IMR-90 (cell line): ENCODE results near the gene MAS1L. TPM values are rescaled to one million over a fixed set of nuclear protein-coding genes. Genes with fewer than 3 reads are reported as not detected.

ENCODE experiments used
- ATAC-seq: fragments of 200-7000 bp; cut with Tn5 transposase; 2 replicates; pipeline ENCODE4 v1.9.1; 2020; ENCODE audit warnings: low read depth, mild to moderate bottlenecking, moderate library complexity
- BruUV-seq: library from RNA; stranded (reverse); fragments of 400-500 nt; replicated peaks from 2 replicates; lab custom pipeline; 2021; lab: Mats Ljungman, UMichigan
- CTCF ChIA-PET: fragments of 300-600 bp; formaldehyde crosslinking; extraction: SDS; loops from one replicate; lab custom pipeline; 2021; ENCODE audit warnings: antibody characterized with exemption; lab: Yijun Ruan, JAX
- POLR2A ChIA-PET: fragments of 300-600 bp; sonication (Branson Sonifier 250); formaldehyde crosslinking; loops from one replicate; lab custom pipeline; 2022; ENCODE audit warnings: antibody characterized with exemption; ENCODE audit not compliant: unreplicated experiment; lab: Charles Lee
- DNase-seq: peaks from one replicate; pipeline ENCODE4 v3.0.0; 2013
- H2AFZ ChIP-seq: replicated peaks from 2 replicates; pipeline ENCODE3; 2013; ENCODE audit warnings: low read length, mild to moderate bottlenecking; ENCODE audit not compliant: poor library complexity
- H2AK5ac ChIP-seq: 2 replicates; pipeline ENCODE4 v1.6.1; 2013; ENCODE audit warnings: low read depth, low read length, inconsistent platforms
- H2AK9ac ChIP-seq: replicated peaks from 2 replicates; pipeline ENCODE3; 2013; ENCODE audit warnings: mild to moderate bottlenecking, low read depth, low read length, moderate library complexity; ENCODE audit not compliant: poor library complexity
- H2BK120ac ChIP-seq: 2 replicates; pipeline ENCODE4 v1.6.1; 2013; ENCODE audit warnings: low read depth, low read length, inconsistent platforms
- H2BK15ac ChIP-seq: 3 replicates; pipeline ENCODE4 v1.6.1; 2013; ENCODE audit warnings: low read depth, low read length, inconsistent platforms
- H2BK20ac ChIP-seq: 2 replicates; pipeline ENCODE4 v1.6.1; 2013; ENCODE audit warnings: low read depth, mild to moderate bottlenecking, inconsistent platforms, low read length, moderate library complexity
- H2BK5ac ChIP-seq: 2 replicates; pipeline ENCODE4 v1.6.1; 2013; ENCODE audit warnings: mild to moderate bottlenecking, low read depth, low read length, inconsistent platforms; ENCODE audit not compliant: poor library complexity, severe bottlenecking
- H3K14ac ChIP-seq: replicated peaks from 2 replicates; pipeline ENCODE4 v1.6.1; 2013; ENCODE audit warnings: low read depth, low read length, inconsistent platforms
- H3K18ac ChIP-seq: 2 replicates; pipeline ENCODE4 v1.6.1; 2013; ENCODE audit warnings: low read depth, low read length, control low read depth
- H3K23ac ChIP-seq: 2 replicates; pipeline ENCODE4 v1.6.1; 2013; ENCODE audit warnings: low read depth, low read length, inconsistent platforms
- H3K27ac ChIP-seq: 2 replicates; pipeline ENCODE4 v1.5.1; 2013; ENCODE audit warnings: mild to moderate bottlenecking, control low read depth, low read length; ENCODE audit not compliant: insufficient read depth
- H3K27me3 ChIP-seq: 2 replicates; pipeline ENCODE4 v1.6.1; 2013; ENCODE audit warnings: low read length; ENCODE audit not compliant: control insufficient read depth, insufficient read depth
- H3K36me3 ChIP-seq: 2 replicates; pipeline ENCODE4 v1.6.1; 2013; ENCODE audit warnings: low read length, mixed read lengths; ENCODE audit not compliant: control insufficient read depth, insufficient read depth
- H3K4ac ChIP-seq: 2 replicates; pipeline ENCODE4 v1.6.1; 2013; ENCODE audit warnings: low read depth, low read length, inconsistent platforms
- H3K4me1 ChIP-seq: 2 replicates; pipeline ENCODE4 v1.6.1; 2013; ENCODE audit warnings: low read length, mixed read lengths; ENCODE audit not compliant: control insufficient read depth, insufficient read depth
- H3K4me2 ChIP-seq: 2 replicates; pipeline ENCODE4 v1.6.1; 2013; ENCODE audit warnings: low read depth, mild to moderate bottlenecking, control low read depth, low read length, moderate library complexity
- H3K4me3 ChIP-seq: 2 replicates; pipeline ENCODE4 v1.5.1; 2013; ENCODE audit warnings: low read depth, mild to moderate bottlenecking, control low read depth, low read length, moderate library complexity; ENCODE audit not compliant: insufficient read depth
- H3K56ac ChIP-seq: 2 replicates; pipeline ENCODE4 v1.6.1; 2013; ENCODE audit warnings: low read length, inconsistent platforms; ENCODE audit not compliant: insufficient read depth; ENCODE audit errors: extremely low read depth
- H3K79me1 ChIP-seq, 2 experiments: 2 replicates each; pipeline ENCODE4 v1.6.1; 2013; ENCODE audit warnings: low read length in 2 of 2, inconsistent platforms in 1 of 2, low read depth in 1 of 2
- H3K9ac ChIP-seq: 2 replicates; pipeline ENCODE4 v1.6.1; 2013; ENCODE audit warnings: low read depth, low read length, control low read depth
- H3K9me1 ChIP-seq: 2 replicates; pipeline ENCODE4 v1.6.1; 2013; ENCODE audit warnings: low read length, inconsistent platforms; ENCODE audit not compliant: insufficient read depth
- H3K9me3 ChIP-seq: 2 replicates; pipeline ENCODE4 v1.6.1; 2013; ENCODE audit warnings: low read length; ENCODE audit not compliant: control insufficient read depth, insufficient read depth
- H4K20me1 ChIP-seq: 2 replicates; pipeline ENCODE4 v1.6.1; 2013; ENCODE audit warnings: low read length, inconsistent platforms; ENCODE audit not compliant: insufficient read depth
- H4K5ac ChIP-seq: 2 replicates; pipeline ENCODE4 v1.6.1; 2013; ENCODE audit warnings: mild to moderate bottlenecking, low read depth, low read length, control low read depth
- H4K8ac ChIP-seq, 2 experiments: 2 replicates each; pipeline ENCODE4 v1.6.1; 2013; ENCODE audit warnings: low read depth in 2 of 2, low read length in 2 of 2, control low read depth in 1 of 2, inconsistent platforms in 1 of 2
- H4K91ac ChIP-seq: 2 replicates; pipeline ENCODE4 v1.6.1; 2013; ENCODE audit warnings: low read depth, low read length, inconsistent platforms; ENCODE audit not compliant: insufficient read depth
- CEBPB ChIP-seq: IDR thresholded peaks from 2 replicates; pipeline ENCODE4 v1.6.1; 2012; ENCODE audit warnings: low read depth, low read length, improper control_type of control experiment
- ELK1 ChIP-seq: fragments of 150-350 bp; IDR thresholded peaks from 2 replicates; pipeline ENCODE4 v1.6.1; 2016; ENCODE audit warnings: low read depth, mild to moderate bottlenecking, low read length, moderate library complexity, borderline replicate concordance
- MAFK ChIP-seq: IDR thresholded peaks from 2 replicates; pipeline ENCODE4 v1.6.1; 2012; ENCODE audit warnings: low read depth, low read length, improper control_type of control experiment
- RAD21 ChIP-seq: IDR thresholded peaks from 2 replicates; pipeline ENCODE4 v1.6.1; 2012; ENCODE audit warnings: low read length, improper control_type of control experiment
- RCOR1 ChIP-seq: IDR thresholded peaks from 2 replicates; pipeline ENCODE4 v1.6.1; 2012; ENCODE audit warnings: mild to moderate bottlenecking, low read length, improper control_type of control experiment; ENCODE audit not compliant: insufficient replicate concordance
- USF2 ChIP-seq: fragments of 150-350 bp; IDR thresholded peaks from 2 replicates; pipeline ENCODE4 v1.6.1; 2017; ENCODE audit warnings: mild to moderate bottlenecking, antibody characterized with exemption, low read length, low read depth
- WGBS, 2 experiments: methylation state at CpG; one replicate each; pipeline versions ENCODE4 v1.1.5 to v1.1.7; 2013; ENCODE audit warnings: missing lambda C conversion rate in 2 of 2; ENCODE audit not compliant: insufficient read length in 1 of 2; ENCODE audit errors: extremely low coverage in 2 of 2; 5-methylcytosine and 5-hydroxymethylcytosine counted together
- dilution Hi-C: fragments of 300-500 bp; cut with HindIII; formaldehyde crosslinking; loops from one replicate; pipeline ENCODE4 v1.14.3; 2018; ENCODE audit warnings: low sequenced_read_pairs; ENCODE audit not compliant: unreplicated experiment
- in situ Hi-C: fragments of 300-500 bp; cut with MboI; formaldehyde crosslinking; loops from 3 replicates; pipeline ENCODE4 v1.14.3; 2019; ENCODE audit warnings: low sequenced_read_pairs, inconsistent platforms, mixed read lengths
- intact Hi-C: fragments of 100-400 bp; cut with micrococcal nuclease; formaldehyde crosslinking; loops from 2 replicates; pipeline ENCODE4 v1.10.0; 2022
- polyA plus RNA-seq, 3 experiments: library from polyadenylated mRNA; depleted of rRNA; stranded (reverse); fragments of >200 nt; gene quantifications; 2 replicates each; pipeline ENCODE4 v1.2.3, GENCODE V29; 2012; ENCODE audit warnings: low replicate concordance in 1 of 3
- total RNA-seq: library from RNA; depleted of rRNA; stranded (reverse); fragments of >200 nt; gene quantifications from 2 replicates; pipeline ENCODE4 v1.2.3, GENCODE V29; 2012

Gene MAS1L
- total and polyA plus RNA-seq, 2 of the 4 experiments (the other 2 are of a cell fraction): not detected

- peaks cover 20% of the 10 kb centered on the region for H3K9me3 ChIP-seq
- ATAC-seq (no peak), DNase-seq (no peak)
- no peak overlapping the region for H4K5ac ChIP-seq
- CTCF ChIA-PET: no interaction called here
- POLR2A ChIA-PET: no interaction called here
- no peaks in the 10 kb centered on the region for H3K4me1 ChIP-seq
- H3K4me2 ChIP-seq: no peak overlapping the region
- H3K4me3 ChIP-seq: no peak overlapping the region
- H3K9ac ChIP-seq: no peak overlapping the region
- no peak overlapping the region for H4K8ac ChIP-seq
- intact Hi-C loops: no loop called here
- no peak overlapping the region for H3K56ac ChIP-seq
- no peak overlapping the region for H3K27ac ChIP-seq
- no peaks in the 10 kb centered on the region for H3K9me1 ChIP-seq
- H4K20me1 ChIP-seq: no peaks in the 10 kb centered on the region
- H2AFZ ChIP-seq: no peak overlapping the region
- in situ Hi-C loops: no loop called here
- H3K36me3 ChIP-seq: no peaks in the 10 kb centered on the region
- H2AK5ac ChIP-seq: no peak overlapping the region
- no peak overlapping the region for H2BK15ac ChIP-seq
- H2BK120ac ChIP-seq: no peak overlapping the region
- no CpG with 5 or more reads among the region's 5 CpGs for WGBS, 2 experiments
- H2BK20ac ChIP-seq: no peak overlapping the region
- no peak overlapping the region for H2AK9ac ChIP-seq
- no peak overlapping the region for H3K18ac ChIP-seq
- no peaks in the 10 kb centered on the region for H3K79me1 ChIP-seq
- H3K14ac ChIP-seq: no peak overlapping the region
- H2BK5ac ChIP-seq: no peak overlapping the region
- dilution Hi-C loops: no loop called here
- no TSS peak for BruUV-seq
- H4K91ac ChIP-seq: no peak overlapping the region
- TF ChIP-seq CEBPB: peak; percentile 87
- TF ChIP-seq RAD21: no peak
- no peak for TF ChIP-seq MAFK
- TF ChIP-seq USF2: no peak
- no peak for TF ChIP-seq ELK1
- no peak for TF ChIP-seq RCOR1
- H3K27me3 ChIP-seq: no peaks in the 10 kb centered on the region
- H3K23ac ChIP-seq: no peak overlapping the region
- H3K4ac ChIP-seq: no peak overlapping the region
Measured at GRCh38 chr6:29478740-29479139, 9.0 kb downstream of the MAS1L start.
